HK-2 (cell line): ENCODE data around the gene ALOX15.
"Not testable (repeated sequence)": the region's sequence is repeated elsewhere in the genome, so short reads cannot be mapped to it uniquely, and the experiment has no call there.

ENCODE experiments used
- DNase-seq: peaks from one replicate; pipeline ENCODE4 v3.0.0-alpha.2; 2018; ENCODE audit not compliant: unreplicated experiment

Gene ALOX15, protein sequence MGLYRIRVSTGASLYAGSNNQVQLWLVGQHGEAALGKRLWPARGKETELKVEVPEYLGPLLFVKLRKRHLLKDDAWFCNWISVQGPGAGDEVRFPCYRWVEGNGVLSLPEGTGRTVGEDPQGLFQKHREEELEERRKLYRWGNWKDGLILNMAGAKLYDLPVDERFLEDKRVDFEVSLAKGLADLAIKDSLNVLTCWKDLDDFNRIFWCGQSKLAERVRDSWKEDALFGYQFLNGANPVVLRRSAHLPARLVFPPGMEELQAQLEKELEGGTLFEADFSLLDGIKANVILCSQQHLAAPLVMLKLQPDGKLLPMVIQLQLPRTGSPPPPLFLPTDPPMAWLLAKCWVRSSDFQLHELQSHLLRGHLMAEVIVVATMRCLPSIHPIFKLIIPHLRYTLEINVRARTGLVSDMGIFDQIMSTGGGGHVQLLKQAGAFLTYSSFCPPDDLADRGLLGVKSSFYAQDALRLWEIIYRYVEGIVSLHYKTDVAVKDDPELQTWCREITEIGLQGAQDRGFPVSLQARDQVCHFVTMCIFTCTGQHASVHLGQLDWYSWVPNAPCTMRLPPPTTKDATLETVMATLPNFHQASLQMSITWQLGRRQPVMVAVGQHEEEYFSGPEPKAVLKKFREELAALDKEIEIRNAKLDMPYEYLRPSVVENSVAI

DNA sequence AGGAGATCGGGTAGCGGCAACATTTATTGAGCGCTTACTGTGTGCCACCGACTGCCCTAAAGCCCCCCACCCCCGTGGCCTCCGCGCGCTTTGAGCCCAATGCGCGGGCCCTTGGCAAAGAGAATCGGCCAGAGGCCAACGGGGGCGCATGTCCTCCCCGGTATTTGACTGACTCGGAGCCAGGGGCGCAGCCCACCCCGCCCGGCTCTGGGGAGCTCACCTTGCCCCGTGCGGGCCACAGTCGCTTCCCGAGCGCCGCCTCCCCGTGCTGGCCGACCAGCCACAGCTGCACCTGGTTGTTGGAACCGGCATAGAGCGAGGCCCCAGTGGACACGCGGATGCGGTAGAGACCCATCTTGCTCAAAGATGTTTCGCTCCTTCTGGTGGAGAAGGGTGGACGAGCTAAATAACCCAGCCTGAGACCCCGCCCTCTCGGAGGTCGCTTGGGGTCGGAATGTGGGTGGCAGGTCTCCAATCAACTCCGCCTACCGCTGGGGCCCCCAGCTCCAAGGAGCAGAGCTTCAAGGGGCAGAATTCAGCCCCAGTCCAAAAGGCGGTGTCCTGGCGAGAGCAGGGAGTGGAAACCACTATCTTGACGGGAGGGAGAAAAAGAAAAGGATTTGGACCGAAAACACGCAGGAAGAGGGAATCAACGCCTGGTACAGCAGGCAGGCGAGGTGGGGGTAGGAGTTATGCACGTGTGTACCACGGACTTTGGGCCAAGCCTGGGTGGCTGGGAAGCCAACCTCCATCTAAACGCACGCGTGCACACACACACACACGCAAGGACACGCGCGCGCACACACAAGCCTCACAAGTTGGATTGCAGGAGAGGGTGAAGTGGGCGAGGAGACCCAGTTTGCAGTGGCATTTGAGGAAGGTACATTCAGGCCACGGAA, at the start of gene ALOX15:
TSS of gene ALOX15 (minus strand) at position 382 of the 899 bp plus-strand sequence. CDS start at position 355, 27 bp downstream.
- DNase-seq, result no peak

DNA sequence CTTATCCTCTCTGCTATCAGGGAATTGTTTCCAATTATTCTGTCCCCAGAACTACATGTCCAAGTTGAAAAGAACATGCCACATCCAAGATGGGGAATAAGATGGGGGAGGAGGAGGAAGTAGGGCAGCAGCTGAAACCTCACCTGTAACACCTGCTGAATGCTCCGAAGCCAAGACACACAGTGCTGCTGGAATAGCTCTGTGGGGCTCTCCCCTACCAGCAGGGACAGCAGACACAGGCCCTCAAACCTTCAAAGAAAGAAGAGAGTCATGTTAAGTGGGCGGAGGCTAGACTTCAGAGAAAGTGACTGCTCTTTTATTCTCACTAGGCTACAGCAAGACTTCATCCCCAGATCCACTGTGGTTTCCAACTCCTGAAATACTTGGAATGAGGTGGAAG, 49.3 kb upstream of the ALOX15 start:
- no peak for DNase-seq

DNA sequence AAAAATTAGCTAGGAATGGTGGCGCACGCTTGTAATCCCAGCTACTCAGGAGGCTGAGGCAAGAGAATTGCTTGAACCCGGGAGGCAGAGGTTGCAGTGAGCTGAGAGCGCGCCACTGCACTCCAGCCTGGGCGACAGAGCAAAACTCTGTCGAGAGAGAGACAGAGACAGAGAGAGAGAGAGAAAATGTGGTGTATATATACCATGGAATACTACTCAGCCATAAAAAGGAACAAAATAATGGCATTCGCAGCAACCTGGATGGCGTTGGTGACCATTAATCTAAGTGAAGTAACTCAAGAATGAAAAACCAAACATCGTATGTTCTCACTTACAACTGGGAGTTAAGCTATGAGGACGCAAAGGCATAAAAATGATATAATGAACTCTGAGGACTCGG, 48.4 kb upstream of the ALOX15 start:
- not testable (repeated sequence) for DNase-seq

DNA sequence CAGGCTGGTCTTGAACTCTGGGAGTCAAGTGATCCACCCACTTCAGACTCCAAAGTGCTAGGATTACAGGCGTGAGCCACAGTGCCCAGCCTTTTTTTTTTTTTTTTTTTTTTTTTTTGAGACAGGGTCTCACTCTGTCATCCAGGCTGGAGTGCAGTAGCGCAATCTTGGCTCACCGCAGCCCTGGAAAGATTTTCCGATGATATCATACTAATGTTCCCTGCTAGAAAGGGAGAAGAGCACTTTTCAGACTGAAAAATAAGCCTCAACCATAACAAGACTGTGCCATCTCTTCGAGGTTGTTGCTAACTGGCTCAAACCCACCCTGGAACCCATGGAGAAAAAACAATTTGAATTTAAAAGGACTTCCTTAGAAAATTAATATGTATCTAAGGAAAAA, 42.3 kb upstream of the ALOX15 start:
- DNase-seq, result not testable (repeated sequence)

DNA sequence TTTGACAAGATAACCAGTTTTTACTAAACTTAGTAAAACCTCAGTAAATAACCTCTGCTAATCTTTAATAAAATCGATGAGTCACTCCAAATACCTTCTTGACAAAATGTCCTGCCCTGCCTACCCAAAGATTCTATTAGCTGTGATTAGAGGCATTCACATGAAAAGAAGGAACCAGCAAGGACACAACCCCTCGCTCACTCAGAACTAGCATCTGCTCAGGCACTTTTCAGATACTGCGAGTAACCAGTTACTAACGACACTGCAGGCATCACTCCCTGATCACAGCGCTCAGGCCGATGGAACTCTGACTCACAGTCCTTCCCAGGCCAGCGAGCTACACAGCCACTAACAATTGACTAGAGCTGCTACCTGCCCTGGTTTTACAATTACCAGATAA, 38.2 kb upstream of the ALOX15 start:
- peak; percentile 79 for DNase-seq

DNA sequence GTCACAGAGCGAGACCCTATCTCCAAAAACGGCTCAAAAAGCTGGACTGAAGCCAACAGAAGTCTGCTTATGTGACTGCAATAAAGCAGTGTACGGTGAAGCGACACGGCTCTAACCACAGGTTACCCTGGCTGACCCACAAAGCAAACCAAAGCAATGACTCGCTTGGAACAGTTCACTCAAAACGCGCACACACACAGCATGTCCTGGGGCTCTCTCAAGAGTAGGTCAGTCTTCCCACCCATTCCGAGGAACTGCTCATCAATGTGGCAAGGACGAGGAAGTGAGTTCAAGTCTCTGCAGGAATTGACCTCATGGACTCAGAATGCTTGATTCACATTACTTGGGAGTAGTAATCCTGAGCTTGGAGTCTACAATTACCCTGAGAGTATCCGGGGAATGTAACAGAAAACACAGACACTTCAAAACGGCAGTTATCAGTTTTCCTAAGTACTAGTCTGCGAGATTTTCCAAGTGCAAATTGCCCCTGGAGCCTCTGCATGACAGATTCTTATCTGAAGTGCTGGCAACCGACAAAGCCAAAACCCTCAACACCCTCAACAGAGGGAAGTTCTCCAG, 37.1 kb upstream of the ALOX15 start:
- DNase-seq, result peak; percentile 80

DNA sequence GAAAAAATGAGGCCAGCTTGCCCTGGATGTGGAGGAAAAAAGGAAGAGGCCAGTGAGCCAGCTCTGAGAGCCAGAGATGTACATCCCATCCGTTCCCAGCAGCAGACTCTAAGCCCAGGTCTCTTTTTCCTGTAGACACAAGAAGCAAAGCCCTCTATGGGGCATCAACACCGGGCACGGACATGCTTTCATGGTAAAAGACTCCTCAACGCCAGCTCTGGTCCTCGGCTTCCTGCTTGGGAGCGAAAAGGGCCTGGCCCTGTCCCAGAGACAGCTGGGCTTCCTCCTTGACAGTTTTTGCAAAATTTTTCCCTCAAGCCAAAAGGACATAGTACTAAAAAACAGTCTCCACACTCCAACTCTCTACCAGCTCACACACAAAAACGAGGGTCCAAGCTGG, 35.3 kb upstream of the ALOX15 start:
- DNase-seq, result no peak

DNA sequence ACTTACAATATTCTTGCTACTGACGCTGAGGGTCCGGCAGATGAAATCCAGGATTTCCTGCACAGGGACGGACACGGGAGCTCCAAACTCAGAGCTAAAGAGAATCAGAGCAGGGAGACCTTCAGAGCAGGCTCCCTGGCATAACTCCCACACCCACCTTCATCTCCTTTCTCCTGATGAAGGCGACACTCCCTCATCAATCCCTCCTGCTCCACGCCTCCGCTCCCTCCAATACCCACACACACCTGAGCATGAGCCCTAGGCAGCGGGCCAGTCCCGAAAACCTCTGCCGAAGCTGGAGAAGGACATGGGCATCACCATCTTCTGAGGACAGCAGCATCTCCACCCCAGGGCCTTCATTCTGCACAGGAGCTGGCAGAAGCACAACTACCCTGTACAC, 34.3 kb upstream of the ALOX15 start:
- no peak for DNase-seq

DNA sequence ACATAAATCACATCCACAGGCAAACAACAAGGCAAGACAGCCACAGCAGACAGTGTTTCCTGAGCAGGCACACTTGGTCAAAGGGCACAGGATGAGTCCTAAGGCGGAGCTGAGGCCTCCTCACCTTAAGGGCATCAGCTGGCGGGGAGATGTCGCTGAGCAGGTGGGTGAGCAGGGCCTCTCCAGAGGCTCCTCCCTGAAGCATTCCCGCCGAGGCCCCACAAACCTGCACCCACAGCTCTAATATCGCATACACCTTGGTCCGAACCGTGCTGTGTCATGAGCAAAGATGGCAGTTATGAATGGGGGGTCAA, 33.2 kb upstream of the ALOX15 start:
- no peak for DNase-seq

DNA sequence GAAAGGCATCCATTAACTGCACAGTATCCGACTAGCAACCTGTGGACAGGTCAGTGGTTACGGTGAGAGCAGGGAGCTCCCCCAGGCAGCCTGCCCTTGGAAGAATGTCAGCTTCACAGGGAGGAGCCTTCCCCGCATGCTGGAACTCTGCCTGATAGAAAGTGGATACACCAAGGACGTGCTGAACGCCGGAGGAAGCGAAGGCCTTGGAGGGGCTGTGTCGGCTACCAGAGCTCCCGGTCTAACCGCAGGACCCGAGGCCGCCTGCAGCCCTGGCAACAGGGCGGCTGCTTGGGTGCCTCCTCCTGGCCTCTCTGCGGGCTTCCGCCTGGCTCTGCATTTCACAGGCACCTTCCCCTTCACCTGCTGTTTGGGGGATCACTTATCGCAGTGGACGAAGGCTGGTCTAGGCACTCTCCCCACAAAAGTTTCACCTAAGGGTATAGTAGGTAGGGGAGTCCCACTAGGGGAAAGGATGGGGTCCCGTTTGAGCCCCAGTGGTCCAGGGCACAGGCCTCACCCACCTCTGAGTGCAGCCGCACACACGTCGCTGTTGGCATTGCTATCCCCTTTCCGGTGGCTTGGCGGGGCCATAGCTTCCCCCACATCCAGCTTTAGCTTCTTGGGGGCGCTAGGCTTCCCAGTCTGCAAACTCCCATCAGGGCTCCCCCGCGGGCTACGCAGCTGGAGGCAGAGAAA, 32.7 kb upstream of the ALOX15 start:
- no peak for DNase-seq

DNA sequence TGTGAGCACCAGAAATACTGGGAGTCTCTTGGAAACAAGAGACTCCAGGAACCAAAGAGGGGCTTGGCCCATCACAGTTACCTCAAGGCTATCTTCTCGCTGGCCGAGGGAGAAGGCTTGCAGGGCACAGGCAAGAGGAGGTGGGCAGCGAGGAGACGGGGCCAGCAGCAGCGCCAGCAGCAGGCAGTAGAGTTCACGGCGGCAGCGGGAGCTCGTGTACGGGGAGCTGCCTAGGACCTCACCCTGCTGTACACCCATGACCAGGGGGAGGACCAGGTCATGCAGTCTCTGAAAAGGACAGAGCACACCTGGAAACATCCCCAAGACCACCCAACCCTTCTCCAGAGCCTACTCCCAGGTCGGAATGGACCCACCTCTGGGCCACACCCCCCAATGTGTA, 31.7 kb upstream of the ALOX15 start:
- DNase-seq, result no peak

DNA sequence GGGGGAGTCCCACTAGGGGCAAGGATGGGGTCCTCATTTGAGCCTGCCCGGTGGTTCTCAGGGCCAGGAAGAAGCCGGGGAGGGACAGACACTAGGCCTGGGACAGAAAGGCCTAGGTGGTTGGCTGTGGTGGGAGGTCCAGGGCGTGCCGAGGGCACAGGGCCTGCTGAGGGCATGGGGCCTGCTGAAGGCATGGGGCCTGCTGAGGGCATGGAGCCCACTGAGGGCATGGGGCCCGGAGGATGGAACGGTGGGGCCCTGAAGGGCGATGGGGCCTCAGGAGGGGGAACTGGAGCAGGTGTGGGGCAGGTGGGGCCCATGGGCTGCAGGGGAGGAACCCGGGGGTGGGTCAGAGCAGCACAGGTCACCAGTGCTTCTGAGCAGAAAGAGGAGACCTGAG, 31.3 kb upstream of the ALOX15 start:
- DNase-seq, result no peak

DNA sequence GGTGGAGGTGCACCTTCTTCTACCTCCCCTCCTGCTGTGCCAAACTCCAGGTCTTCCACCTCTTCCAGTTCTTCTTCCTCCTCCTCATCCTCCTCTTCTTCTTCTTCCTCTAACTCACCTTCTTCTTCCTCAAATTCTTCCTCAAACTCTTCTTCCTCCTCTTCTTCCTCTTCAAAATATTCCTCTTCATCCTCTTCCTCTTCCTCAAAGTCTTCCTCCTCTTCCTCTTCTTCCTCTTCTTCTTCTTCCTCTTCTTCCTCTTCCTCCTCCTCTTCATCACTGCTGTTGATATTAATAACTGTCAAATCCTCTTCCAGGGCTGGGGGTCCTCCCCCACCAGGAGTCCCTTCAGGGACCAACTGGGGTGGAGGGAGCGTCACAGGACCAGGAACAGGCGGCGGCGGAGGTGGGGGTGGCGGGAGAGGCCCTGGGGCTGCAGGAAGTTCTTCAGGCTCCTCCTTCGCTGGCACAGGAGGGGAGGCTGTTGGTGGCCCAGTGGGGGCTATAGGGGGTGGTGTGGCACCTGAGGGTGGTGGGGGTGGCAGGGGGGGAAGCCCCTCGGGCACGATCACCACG, 30.7 kb upstream of the ALOX15 start:
- DNase-seq, result no peak

DNA sequence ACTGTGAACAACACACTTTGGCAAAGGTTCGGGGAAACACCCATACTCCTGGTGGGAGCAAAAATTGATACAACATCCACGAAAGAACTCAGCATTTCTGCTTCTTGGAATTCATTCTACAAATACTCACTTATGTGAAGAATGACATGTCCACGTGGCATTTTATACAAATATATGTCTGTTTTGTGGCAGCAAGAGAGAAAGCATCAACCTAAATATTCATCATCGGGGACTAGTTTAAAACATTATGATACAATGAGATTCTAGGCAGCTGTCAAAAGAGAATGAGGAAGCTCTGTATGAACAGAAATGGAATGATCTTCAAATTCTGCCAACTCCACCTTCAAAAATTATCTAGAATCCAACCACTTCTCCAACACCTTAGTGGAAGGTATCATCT, 25.7 kb upstream of the ALOX15 start:
- no peak for DNase-seq

DNA sequence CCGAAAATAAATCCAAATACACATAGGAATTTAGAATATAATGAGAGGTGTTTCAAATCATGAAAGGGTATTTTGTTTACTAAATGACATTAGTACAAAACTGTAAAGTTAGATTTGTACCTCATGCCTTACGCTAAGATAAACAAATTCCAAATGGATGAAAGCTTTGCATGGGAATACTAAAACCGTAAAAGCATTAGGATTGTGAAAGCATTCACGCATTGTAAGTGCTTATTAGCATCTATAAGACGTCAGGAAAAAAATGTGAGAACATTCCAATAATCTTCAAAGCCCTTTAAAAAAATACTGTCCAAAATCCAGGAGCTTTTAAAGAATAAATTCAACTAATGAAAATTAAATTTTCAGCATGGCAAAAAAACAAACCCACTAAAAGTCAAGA, 24.8 kb upstream of the ALOX15 start:
- DNase-seq, result no peak

DNA sequence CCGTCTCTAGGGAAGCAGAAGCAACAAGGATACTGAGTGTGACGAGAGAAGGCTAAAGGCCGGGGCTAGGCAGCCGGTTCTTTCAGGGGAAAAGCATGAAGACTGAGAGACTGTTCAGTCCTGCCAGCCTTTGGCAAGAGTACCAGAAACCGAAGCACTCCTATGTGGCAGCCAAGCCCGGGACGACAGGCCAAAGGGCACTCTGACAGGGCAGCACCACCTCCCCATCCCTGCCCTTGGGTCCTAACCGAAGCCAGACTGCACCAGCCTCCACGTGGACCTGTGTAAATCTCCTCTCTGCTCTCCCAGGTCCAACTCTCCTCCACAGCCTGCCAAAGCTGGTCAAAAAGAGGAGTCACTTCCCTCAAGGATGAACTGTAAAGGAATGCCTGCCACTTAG, 23.5 kb upstream of the ALOX15 start:
- no peak for DNase-seq

DNA sequence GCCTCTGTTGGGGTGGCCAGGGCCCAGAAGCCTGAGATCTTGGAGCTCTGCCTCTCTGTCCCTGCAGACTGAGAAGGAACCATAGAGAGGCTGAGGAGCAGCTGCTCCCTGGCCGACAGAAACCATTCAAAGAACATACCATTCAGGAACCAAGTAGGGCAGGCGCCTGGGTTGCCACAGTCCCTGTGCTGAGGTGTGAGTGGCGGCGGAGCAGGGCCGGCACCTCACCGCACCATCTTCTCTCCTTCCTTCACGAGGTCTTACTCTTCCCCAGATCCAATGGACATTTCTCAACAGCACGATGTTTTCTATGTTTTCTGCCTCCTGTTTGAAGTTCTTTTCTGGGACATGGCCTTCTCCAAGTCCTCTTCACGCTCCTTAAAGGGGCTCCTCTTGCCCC, 22.8 kb upstream of the ALOX15 start:
- DNase-seq, result no peak

DNA sequence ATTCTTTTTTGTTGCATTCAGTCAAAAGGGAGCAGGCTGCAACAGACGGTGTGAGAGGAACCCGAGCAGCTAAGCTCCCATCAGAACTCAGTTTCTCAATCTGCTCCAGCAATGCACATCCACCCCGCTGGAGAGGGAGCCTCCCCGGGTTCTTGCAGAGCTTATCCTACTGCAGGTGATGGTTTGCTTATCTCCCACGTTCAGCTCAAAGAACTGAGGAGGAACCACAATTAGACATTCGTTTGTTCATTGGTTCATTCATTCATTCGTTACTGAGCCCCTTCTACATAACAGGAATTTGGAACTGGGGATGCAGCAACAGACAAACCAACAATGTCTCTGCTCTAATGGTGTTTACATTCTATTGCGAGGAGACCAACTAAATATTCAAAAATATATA, 22.2 kb upstream of the ALOX15 start:
- no peak for DNase-seq

DNA sequence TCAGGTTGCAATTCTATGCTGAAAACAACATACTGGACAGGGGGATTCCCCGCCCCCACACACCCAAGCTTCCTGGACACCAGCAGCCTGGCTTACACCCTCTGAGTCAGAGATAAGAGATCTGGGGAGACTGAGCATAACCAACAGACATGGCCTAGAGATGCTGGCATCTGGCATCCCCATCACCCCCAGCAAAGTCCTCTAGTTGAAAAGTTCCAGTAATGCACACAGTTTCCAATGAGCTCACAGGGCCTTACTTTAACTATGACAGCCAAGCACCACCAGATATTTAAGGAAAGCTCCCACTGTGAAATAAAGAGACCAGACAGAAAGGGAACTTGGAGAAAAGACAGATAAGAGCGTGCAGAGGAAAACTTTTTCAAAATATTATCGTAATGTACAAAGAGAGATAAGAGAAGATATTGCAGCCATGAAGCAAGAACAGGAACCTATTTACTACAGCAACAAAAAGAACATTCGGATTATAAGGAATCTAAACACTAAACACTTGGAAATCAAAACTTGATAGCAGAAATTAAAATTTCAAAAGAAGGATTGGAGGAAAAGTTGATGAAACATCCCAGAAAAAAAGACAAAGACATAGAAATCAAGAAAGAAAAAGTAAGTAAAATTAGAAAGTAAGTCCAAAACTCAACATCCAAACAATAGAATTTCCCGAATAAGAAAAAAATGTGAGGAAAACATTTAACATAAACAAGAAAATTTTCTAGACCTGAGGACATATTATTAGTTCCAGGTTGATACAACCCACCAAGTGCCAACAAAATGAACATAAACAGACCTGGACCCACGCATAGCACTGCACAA, 17.2 kb upstream of the ALOX15 start:
- no peak for DNase-seq

DNA sequence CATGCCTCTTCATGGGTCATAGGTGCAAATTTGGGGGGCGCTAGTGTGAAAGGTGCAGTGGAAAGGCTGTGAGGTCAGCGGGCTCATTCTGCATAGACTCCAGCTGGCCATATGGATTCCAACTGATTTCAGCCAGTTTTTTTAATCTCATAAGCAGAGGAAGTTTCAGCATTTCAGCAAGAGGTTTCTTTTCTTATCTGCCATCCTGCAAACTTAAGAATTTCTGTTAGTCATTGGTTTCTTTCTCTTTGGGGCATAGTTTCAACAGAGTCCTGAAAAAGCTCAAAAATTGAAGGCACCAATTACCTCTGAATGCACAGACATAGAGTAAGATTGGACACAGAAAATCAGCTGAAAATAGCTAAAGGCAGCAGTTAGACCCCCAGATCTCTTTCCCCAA, 16.2 kb upstream of the ALOX15 start:
- DNase-seq, result no peak
